DOHH2 (cell line): ENCODE results near the gene DHRS7C.

Source experiments
- EZH2phosphoT487 ChIP-seq: fragments of 200-600 bp; sonication (generic); IDR thresholded peaks from 2 replicates; pipeline ENCODE4 v1.6.1; 2017; ENCODE audit warnings: borderline replicate concordance, mild to moderate bottlenecking, antibody characterized with exemption, low read length, moderate library complexity, mixed read lengths
- TF ChIP-seq, protein P1 (sequence below): fragments of 200-600 bp; sonication (generic); IDR thresholded peaks from one replicate; pipeline ENCODE4 v1.5.1; 2014; ENCODE audit warnings: antibody characterized with exemption, mild to moderate bottlenecking, low read depth, low read length; ENCODE audit not compliant: poor library complexity, severe bottlenecking

DNA sequence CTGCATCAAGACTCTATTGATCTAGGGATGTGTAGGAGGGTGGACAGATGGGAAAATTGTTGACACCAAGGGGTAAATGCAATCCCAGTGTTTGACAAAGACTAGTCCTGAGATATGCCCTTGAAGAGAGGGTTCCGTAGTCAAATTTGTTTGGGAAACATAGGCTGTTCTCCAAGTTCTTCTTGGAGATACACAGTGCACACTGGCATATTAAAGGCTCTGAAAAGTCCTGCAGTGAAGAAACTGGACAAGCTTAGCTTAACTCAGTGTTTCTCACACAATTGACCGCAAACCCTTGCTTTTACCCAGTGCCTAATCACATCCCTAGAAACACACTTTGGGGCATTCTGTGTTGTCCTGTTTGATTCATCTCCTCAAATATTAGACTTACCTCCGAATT lies 10.8 kb downstream of the DHRS7C start:
- TF ChIP-seq, protein P1, sequence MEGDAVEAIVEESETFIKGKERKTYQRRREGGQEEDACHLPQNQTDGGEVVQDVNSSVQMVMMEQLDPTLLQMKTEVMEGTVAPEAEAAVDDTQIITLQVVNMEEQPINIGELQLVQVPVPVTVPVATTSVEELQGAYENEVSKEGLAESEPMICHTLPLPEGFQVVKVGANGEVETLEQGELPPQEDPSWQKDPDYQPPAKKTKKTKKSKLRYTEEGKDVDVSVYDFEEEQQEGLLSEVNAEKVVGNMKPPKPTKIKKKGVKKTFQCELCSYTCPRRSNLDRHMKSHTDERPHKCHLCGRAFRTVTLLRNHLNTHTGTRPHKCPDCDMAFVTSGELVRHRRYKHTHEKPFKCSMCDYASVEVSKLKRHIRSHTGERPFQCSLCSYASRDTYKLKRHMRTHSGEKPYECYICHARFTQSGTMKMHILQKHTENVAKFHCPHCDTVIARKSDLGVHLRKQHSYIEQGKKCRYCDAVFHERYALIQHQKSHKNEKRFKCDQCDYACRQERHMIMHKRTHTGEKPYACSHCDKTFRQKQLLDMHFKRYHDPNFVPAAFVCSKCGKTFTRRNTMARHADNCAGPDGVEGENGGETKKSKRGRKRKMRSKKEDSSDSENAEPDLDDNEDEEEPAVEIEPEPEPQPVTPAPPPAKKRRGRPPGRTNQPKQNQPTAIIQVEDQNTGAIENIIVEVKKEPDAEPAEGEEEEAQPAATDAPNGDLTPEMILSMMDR: no peak
- TF ChIP-seq EZH2phosphoT487: no peak
